Naive thymus-derived CD8-positive, alpha-beta T cell (primary cell): ENCODE data around the gene CPLX3. TPM values are rescaled to one million over a fixed set of nuclear protein-coding genes. Genes with fewer than 3 reads are reported as not detected.

Source experiments
- ATAC-seq, 2 donors: fragments of 150-1000 bp; cut with Tn5 transposase in 1 of 2; sonication (Bioruptor Pico), chemical (Tn5 transposase) in 1 of 2; 1 replicate in 1 of 2; 2 replicates in 1 of 2; pipeline ENCODE4 v1.10.0; 2021; ENCODE audit warnings: mild to moderate bottlenecking in 2 of 2, moderate library complexity in 2 of 2
- POLR2A ChIA-PET: fragments of 350-600 bp; sonication (Branson Sonifier 250); formaldehyde crosslinking; loops from one replicate; lab custom pipeline; 2021; ENCODE audit warnings: antibody characterized with exemption; lab: Charles Lee
- DNase-seq, 10 donors: peaks; one replicate each; pipeline versions ENCODE4 v3.0.0 to v3.0.0-alpha.2; 2020 to 2022
- H3K27ac Mint-ChIP-seq, 10 donors: one replicate each; pipeline ENCODE4 v1.8.0; 2020 to 2022; ENCODE audit warnings: mild to moderate bottlenecking in 10 of 10, mixed read lengths in 10 of 10, moderate library complexity in 4 of 10, inconsistent platforms in 1 of 10
- H3K27me3 Mint-ChIP-seq, 5 donors: one replicate each; pipeline ENCODE4 v1.8.0; 2021 to 2022; ENCODE audit warnings: mixed read lengths in 5 of 5
- H3K36me3 Mint-ChIP-seq, 3 donors: one replicate each; pipeline ENCODE4 v1.8.0; 2020 to 2022; ENCODE audit warnings: mixed read lengths in 3 of 3, mild to moderate bottlenecking in 2 of 3, inconsistent platforms in 1 of 3
- H3K4me1 Mint-ChIP-seq, 4 donors: one replicate each; pipeline ENCODE4 v1.8.0; 2021 to 2022; ENCODE audit warnings: mixed read lengths in 4 of 4
- H3K4me3 Mint-ChIP-seq, 10 donors: one replicate each; pipeline ENCODE4 v1.8.0; 2020 to 2022; ENCODE audit warnings: mild to moderate bottlenecking in 10 of 10, mixed read lengths in 10 of 10, moderate library complexity in 6 of 10, inconsistent platforms in 1 of 10
- H3K9me3 Mint-ChIP-seq, 9 donors: one replicate each; pipeline ENCODE4 v1.8.0; 2020 to 2022; ENCODE audit warnings: mixed read lengths in 9 of 9, mild to moderate bottlenecking in 3 of 9, inconsistent platforms in 1 of 9, moderate library complexity in 1 of 9
- polyA plus RNA-seq, 3 donors: library from polyadenylated mRNA; unstranded; fragments of 300-500 nt; fragmentation: Illumina TruSeq; gene quantifications; one replicate each; pipeline ENCODE4 v1.2.3, GENCODE V29; 2021
- total RNA-seq, 8 experiments: library from RNA in 2 of 8; stranded (reverse) in 2 of 8; gene quantifications; one replicate each; pipeline ENCODE4 v1.2.3 and lab custom pipeline; 2021 to 2026

CPLX3 gene
- total and polyA plus RNA-seq, 5 experiments from 2014 or later = 0.39 to 0.44 TPM; not detected in 3

DNA sequence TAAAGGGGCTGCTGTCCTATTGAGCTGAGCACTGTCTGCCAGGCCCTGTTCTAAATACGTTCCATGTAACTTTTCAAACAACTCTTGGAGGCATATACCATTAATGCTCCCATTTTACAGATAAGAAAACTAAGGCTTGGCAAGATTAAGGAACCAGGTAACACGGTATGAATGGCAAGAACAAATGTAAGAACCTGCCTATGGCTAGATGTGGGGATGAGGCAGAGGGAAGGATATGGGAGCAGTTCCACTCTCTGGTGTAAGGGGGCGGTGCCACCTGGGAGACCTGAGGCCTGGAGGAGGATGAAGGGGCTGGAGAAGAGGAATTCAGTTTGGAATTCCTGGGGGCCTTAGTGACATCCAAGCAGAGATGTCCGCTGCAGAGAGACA is 17.6 kb upstream of the CPLX3 start:
- H3K27ac Mint-ChIP-seq = peak overlapping the region; percentile 73 to 96 (median 88)
- POLR2A ChIA-PET = interaction anchor here (1.3 to 32.7 kb wide), 2 partner anchors 12 to 26 kb away, joined by 4 to 1300 read pairs; partner anchors contain the start of gene CSK

DNA sequence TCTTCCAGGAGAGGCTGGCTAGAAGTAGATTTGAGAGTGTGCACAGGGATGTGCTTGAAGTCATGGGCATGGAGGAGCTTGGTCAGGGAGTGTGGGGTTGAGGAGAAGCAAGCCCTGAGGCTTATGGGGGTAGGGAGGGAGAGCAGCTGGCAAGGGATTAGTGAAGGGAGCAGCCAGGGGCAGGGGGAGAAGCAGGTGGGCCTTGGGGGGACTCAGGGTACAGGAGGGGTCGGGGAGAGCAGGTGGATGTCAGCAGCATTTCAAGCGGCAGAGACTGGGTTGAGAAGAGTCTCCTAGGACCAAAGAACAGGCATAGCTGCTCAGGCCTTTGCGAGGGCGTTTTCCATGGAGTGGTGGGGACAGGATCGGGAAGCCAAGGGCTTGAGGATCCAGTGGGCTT is 17.2 kb upstream of the CPLX3 start:
- POLR2A ChIA-PET = interaction anchor here (1.3 to 32.7 kb wide), 2 partner anchors 12 to 26 kb away, joined by 4 to 1300 read pairs; partner anchors contain the start of gene CSK
- no peak for ATAC-seq
- Mint-ChIP-seq H3K27ac (peak overlapping the region; percentile 73 to 96 (median 88)), H3K36me3 (peaks cover 0 to 3% (median 0%) of the 10 kb centered on the region in 3 donors), H3K9me3 (no peaks in the 10 kb centered on the region), H3K4me3 (peak overlapping the region in 2 of 10 donors; percentile 26 to 62), H3K27me3 (no peaks in the 10 kb centered on the region), H3K4me1 (peaks cover 30 to 41% (median 36%) of the 10 kb centered on the region in 4 donors)
- no peak for DNase-seq

More for the DNA sequence above, 17.6 kb upstream of the CPLX3 start:
- ATAC-seq = no peak
- Mint-ChIP-seq H3K27me3 (no peaks in the 10 kb centered on the region), H3K36me3 (peaks cover 0 to 7% (median 0%) of the 10 kb centered on the region in 3 donors), H3K4me1 (peaks cover 33 to 41% (median 36%) of the 10 kb centered on the region in 4 donors), H3K4me3 (no peak overlapping the region), H3K9me3 (no peaks in the 10 kb centered on the region)
- DNase-seq = no peak

DNA sequence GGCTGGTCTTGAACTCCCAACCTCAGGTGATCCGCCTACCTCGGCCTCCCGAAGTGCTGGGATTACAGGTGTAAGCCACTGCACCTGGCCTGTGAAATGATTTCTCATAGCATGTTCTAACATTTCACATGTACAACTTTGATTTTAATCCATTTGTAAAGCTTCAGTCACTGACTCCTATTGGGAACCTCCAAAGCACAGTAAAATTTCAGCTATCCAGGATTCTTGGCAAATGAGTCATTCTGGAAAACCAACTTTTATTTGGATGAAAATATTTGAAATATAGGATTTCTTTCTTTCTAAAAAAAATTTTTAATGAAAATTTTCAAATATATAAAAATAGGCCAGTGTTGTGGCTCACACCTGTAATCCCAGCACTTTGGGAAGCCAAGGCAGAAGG is 16.5 kb upstream of the CPLX3 start:
- H3K27ac Mint-ChIP-seq = peak overlapping the region in 5 of 10 donors; percentile 3 to 96 (median 52)
- no peaks in the 10 kb centered on the region for H3K27me3 Mint-ChIP-seq

DNA sequence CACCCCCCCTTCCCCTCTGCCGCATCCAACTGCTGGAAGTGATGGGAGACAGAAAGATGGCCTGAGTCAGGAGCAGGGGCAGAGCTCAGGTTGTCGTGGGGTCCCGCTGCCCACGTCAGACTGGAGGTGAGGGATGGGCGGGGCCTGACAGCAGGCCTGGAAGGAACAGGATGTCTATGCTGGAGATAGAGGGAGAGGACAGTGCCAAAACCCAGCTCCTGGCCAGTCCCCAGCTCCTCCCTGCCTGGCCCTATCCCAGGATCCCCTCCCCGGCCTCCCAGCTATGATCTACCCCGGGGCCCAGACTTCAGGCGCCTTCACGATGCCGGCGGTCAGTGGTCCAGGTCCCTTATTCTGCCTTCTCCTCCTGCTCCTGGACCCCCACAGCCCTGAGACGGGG is 13.9 kb upstream of the CPLX3 start, which contains the start of gene LMAN1L:
Gene LMAN1L, plus strand, starts transcription at position 303 of the 400 bp plus-strand sequence. Its CDS starts 20 bp downstream, at position 323.
- no peaks in the 10 kb centered on the region for H3K36me3 Mint-ChIP-seq
- H3K27ac Mint-ChIP-seq = peak within 1 kb of the TSS in 4 of 10 donors; percentile 8 to 84 (median 78)
- H3K4me1 Mint-ChIP-seq = peaks cover 18 to 27% (median 21%) of the 10 kb centered on the region in 4 donors
- ATAC-seq (no peak), DNase-seq (no peak)
- no peak within 1 kb of the TSS for H3K4me3 Mint-ChIP-seq
- no peaks in the 10 kb centered on the region for H3K27me3 Mint-ChIP-seq
- H3K9me3 Mint-ChIP-seq = no peaks in the 10 kb centered on the region
- POLR2A ChIA-PET = interaction anchor here (0.6 to 1.6 kb wide), 2 partner anchors 20 to 1097 kb away, joined by 3 to 4 read pairs; no protein-coding TSS in a partner anchor

More for the DNA sequence above, 16.5 kb upstream of the CPLX3 start:
- no peak overlapping the region for H3K4me3 Mint-ChIP-seq
- H3K9me3 Mint-ChIP-seq = no peaks in the 10 kb centered on the region
- no peaks in the 10 kb centered on the region for H3K36me3 Mint-ChIP-seq
- POLR2A ChIA-PET = interaction anchor here (32.7 kb wide), 1 partner anchor 27 kb away, joined by 1300 read pairs; the partner anchor contains the start of gene CSK
- H3K4me1 Mint-ChIP-seq = peaks cover 27 to 37% (median 34%) of the 10 kb centered on the region in 4 donors
- ATAC-seq (no peak), DNase-seq (no peak)

DNA sequence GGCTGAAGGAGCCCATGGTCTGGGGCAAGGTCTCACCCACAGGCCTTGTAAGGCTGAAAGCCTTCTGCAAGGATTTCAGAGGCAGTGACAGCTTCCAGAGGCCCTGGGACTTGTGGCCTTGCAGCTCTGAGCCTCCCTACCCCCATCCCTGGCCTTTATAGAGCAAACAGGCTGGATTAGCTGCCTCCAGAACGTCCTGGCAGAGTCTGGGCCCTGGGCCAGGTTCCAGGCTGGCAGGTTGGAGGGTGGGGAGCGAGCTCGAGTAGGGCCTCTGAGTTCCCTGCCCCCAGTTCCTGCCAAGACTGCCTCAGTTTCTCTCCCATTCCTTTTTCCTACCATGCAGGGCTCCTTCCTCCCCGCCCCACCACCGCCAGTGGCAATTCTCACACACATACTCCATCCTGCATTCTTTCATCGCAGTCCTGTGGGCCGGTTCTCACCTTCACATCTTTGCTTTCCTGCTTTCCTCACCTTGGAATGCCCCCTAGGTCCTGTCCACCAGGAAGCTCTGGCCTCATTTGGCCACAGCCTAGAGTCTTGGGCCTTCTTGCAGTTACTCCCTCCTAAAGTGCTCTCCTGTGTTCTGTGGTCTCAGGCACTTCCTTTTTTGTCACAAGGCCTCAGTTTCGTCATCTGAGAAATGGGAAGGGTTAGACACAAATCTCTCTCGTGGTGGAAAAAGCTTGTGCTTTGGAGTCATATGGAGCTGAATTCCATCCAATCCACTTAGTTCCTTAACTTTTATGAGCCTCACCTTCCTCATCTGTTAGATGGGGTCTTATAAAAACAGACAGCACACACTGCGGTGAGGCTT is 11.1 kb upstream of the CPLX3 start:
- no peak overlapping the region for H3K4me3 Mint-ChIP-seq
- POLR2A ChIA-PET = interaction anchor here (0.8 to 1.2 kb wide), 2 partner anchors 10 to 86 kb away, joined by 3 to 6 read pairs; no protein-coding TSS in a partner anchor
- H3K36me3 Mint-ChIP-seq = no peaks in the 10 kb centered on the region
- ATAC-seq = no peak
- no peaks in the 10 kb centered on the region for H3K27me3 Mint-ChIP-seq
- DNase-seq = no peak
- peaks cover 6 to 14% (median 11%) of the 10 kb centered on the region in 4 donors for H3K4me1 Mint-ChIP-seq
- peak overlapping the region in 1 of 10 donors; percentile 27 for H3K27ac Mint-ChIP-seq
- no peaks in the 10 kb centered on the region for H3K9me3 Mint-ChIP-seq

DNA sequence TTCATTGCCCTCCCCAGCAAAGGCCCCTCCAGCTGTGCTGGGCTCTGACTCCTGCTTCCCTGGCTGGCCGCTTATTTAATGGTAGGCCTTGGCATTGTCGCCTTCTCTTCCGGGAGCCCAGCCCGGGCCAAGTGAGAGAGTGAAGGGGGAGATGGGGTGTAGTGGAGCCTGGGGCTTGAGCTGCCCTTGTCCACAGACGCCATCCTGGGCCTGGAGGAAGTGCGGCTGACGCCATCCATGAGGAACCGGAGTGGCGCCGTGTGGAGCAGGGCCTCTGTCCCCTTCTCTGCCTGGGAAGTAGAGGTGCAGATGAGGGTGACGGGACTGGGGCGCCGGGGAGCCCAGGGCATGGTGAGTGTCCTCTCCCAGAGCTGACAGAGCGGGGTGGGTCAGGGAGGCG is 10.5 kb upstream of the CPLX3 start:
- Mint-ChIP-seq H3K36me3 (no peaks in the 10 kb centered on the region), H3K9me3 (no peaks in the 10 kb centered on the region), H3K27ac (no peak overlapping the region), H3K4me3 (no peak overlapping the region), H3K27me3 (no peaks in the 10 kb centered on the region), H3K4me1 (peaks cover 6 to 18% (median 11%) of the 10 kb centered on the region in 4 donors)
- POLR2A ChIA-PET = interaction anchor here (0.8 to 1.2 kb wide), 2 partner anchors 10 to 86 kb away, joined by 3 to 6 read pairs; no protein-coding TSS in a partner anchor
- no peak for ATAC-seq
- no peak for DNase-seq

DNA sequence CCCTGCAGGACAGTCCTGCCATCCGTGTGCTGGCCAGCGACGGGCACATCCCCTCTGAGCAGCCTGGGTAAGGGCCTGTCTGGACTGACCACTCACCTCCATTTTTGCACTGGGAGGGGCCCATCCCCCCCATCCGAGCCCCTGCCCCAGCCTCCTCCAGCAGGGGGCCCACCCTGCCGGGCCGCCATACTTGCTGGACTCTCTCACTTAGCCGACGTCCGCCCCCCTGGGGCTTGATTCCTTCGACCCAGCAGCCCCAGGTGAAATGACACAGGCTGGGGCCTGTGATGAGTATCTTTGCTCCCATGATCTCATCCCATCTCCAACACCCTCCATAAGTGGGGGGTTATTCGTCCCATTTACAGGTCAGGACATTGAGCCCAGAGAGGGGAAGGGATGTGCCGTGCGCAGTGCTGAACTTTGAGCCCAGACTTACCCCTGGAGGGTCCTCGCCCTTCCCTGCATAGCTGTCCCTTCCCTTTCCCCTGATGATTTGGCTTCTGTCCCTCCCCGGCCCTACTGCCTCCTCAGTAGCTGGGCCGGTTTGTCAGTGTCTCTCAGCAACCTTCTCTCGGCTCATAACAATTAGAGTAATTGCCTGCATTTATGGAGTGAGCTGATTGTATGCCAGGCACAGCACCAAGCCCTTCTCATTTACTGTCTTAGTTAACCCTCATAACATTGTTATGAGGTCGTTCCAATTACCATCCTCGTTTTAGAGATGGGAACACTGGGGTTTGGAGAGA is 9.6 kb upstream of the CPLX3 start:
- POLR2A ChIA-PET = interaction anchor here (1.2 kb wide), 1 partner anchor 85 kb away, joined by 3 read pairs; no protein-coding TSS in a partner anchor
- H3K4me1 Mint-ChIP-seq = peaks cover 6 to 26% (median 10%) of the 10 kb centered on the region in 4 donors
- H3K36me3 Mint-ChIP-seq = no peaks in the 10 kb centered on the region
- no peaks in the 10 kb centered on the region for H3K27me3 Mint-ChIP-seq
- no peak overlapping the region for H3K27ac Mint-ChIP-seq
- no peak overlapping the region for H3K4me3 Mint-ChIP-seq
- DNase-seq (no peak), ATAC-seq (no peak)
- H3K9me3 Mint-ChIP-seq = no peaks in the 10 kb centered on the region

DNA sequence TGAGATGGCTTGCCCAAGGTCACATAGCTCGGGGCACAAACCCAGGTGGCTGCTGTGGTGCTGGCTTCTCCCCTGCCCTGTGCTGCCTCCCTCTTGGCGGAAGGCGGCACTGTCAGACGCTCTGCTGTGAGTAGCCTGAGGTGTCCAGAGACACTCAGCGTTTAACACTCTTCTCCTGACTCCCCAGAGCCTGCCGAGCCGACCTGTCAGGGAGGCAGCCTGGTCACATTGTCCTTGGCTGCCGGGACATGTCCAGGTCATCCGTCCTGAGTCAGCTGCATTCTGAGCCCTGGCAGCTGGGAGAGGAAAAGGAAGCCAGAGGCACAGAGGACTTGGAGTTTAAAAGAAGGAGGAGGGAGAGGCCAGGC is 9.1 kb upstream of the CPLX3 start:
- H3K4me3 Mint-ChIP-seq = no peak overlapping the region
- no peaks in the 10 kb centered on the region for H3K27me3 Mint-ChIP-seq
- POLR2A ChIA-PET = no interaction called here
- H3K36me3 Mint-ChIP-seq = no peaks in the 10 kb centered on the region
- ATAC-seq (no peak), DNase-seq (no peak)
- no peaks in the 10 kb centered on the region for H3K9me3 Mint-ChIP-seq
- peaks cover 6 to 27% (median 10%) of the 10 kb centered on the region in 4 donors for H3K4me1 Mint-ChIP-seq
- H3K27ac Mint-ChIP-seq = no peak overlapping the region

DNA sequence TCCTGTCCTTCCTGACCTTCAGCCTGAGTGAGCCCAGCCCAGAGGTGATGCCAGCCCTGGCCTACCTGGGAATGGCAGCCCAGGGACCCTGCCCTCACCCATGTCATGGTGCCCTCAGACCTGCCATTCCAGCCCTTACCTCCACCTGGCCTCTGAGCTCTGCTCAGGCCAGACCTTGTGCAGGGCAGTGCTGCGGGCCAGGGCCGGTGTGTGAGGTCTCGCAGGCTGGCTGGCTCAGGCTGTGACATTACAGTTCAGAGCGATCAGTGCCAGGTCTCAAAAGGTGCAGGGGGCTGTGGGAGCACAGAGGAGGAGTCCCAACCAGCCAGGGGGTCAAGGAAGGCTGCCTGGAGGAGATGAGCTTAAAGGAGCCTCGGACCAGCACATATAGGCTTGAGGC is 6.4 kb upstream of the CPLX3 start:
- H3K36me3 Mint-ChIP-seq = no peaks in the 10 kb centered on the region
- H3K4me3 Mint-ChIP-seq = no peak overlapping the region
- DNase-seq (no peak), ATAC-seq (no peak)
- peaks cover 2 to 31% (median 8%) of the 10 kb centered on the region in 4 donors for H3K4me1 Mint-ChIP-seq
- H3K27me3 Mint-ChIP-seq = peaks cover 0 to 7% (median 6%) of the 10 kb centered on the region in 5 donors
- peak overlapping the region in 2 of 10 donors; percentile 51 to 53 for H3K27ac Mint-ChIP-seq
- H3K9me3 Mint-ChIP-seq = no peaks in the 10 kb centered on the region
- POLR2A ChIA-PET = no interaction called here

DNA sequence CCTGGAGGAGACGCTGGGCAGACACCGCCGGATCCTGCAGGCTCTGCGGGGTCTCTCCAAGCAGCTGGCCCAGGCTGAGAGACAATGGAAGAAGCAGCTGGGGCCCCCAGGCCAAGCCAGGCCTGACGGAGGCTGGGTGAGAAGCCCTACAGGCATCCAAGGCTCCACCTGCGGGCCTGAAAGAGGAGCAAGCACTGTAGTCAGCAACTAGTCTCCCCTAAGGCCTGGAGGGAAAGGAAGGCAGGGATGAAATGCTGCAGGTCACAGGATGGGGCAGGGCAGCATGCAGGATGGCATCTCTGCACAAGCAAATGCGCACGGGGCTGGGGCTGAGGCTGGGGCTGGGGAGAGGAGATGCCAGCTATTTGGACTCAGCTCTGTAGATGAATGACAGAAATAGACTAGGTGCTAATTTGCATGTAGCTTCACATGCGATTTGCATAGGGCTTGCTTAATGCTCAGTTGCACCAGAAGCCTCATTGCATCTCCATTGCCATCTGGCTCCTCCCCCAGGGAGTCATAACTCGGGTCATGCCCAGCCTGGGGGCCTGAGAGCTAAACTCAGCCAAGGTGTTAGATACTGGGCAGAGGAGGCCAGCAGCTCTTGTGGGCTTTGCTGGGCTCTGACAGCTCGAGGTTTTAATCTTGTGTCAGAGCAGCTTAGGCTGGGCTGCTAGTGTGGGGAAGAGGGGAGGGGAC is 5.2 kb upstream of the CPLX3 start:
- no peaks in the 10 kb centered on the region for H3K36me3 Mint-ChIP-seq
- DNase-seq (no peak), ATAC-seq (no peak)
- H3K4me3 Mint-ChIP-seq = no peak overlapping the region
- H3K9me3 Mint-ChIP-seq = no peaks in the 10 kb centered on the region
- no peak overlapping the region for H3K27ac Mint-ChIP-seq
- peaks cover 2 to 33% (median 8%) of the 10 kb centered on the region in 4 donors for H3K4me1 Mint-ChIP-seq
- H3K27me3 Mint-ChIP-seq = peaks cover 0 to 11% (median 8%) of the 10 kb centered on the region in 5 donors
- POLR2A ChIA-PET = interaction anchor here (1.6 kb wide), 1 partner anchor 12 kb away, joined by 4 read pairs; no protein-coding TSS in a partner anchor

DNA sequence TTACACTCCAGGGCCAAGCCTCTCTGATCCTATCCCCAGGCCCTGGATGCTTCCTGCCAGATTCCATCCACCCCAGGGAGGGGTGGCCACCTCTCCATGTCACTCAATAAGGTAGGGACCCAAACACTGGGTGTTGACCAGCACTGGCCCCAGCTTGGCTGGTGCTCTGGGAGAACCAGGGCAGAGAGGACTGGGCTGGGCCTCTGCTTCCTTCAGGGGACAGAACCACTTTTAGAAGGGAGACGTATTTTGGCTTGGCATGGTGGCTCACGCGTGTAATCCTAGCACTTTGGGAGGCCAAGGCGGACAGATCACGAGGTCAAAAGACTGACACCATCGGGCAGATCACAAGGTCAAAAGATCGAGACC is 4.7 kb upstream of the CPLX3 start:
- Mint-ChIP-seq H3K36me3 (no peaks in the 10 kb centered on the region), H3K27me3 (peaks cover 3 to 15% (median 8%) of the 10 kb centered on the region in 5 donors), H3K27ac (no peak overlapping the region), H3K4me1 (peaks cover 4 to 33% (median 11%) of the 10 kb centered on the region in 4 donors), H3K9me3 (no peaks in the 10 kb centered on the region), H3K4me3 (no peak overlapping the region)
- DNase-seq = no peak
- no peak for ATAC-seq
- POLR2A ChIA-PET = interaction anchor here (1.6 kb wide), 1 partner anchor 13 kb away, joined by 4 read pairs; no protein-coding TSS in a partner anchor

DNA sequence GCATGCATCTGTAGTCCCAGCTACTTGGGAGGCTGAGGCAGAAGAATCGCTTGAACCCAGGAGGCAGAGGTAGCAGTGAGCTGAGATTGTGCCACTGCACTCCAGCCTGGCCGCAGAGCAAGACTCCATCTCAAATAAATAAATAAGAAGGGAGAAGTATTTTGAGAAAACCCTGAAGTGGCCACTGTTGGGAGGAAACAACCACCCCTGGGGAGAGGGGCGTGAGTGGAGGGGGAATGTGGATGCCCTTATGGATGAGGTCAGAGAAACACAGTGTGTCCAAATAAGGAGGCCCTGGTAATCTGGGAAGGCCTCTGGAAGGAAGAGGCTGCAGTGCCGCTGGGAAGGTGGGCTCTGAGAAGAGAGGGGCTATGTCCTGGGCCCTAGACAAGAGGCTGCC is 4.2 kb upstream of the CPLX3 start:
- Mint-ChIP-seq H3K4me1 (peaks cover 2 to 33% (median 12%) of the 10 kb centered on the region in 4 donors), H3K36me3 (no peaks in the 10 kb centered on the region), H3K27me3 (peaks cover 3 to 19% (median 10%) of the 10 kb centered on the region in 5 donors), H3K9me3 (no peaks in the 10 kb centered on the region), H3K27ac (no peak overlapping the region), H3K4me3 (peak overlapping the region in 1 of 10 donors; percentile 48)
- no peak for DNase-seq
- POLR2A ChIA-PET = no interaction called here
- no peak for ATAC-seq
